ENCODE data around the gene ARHGAP33. TPM values are rescaled to one million over a fixed set of nuclear protein-coding genes. Genes with fewer than 3 reads are reported as not detected.
A peak's percentile ranks its signal among the peaks of the same experiment; 100 is the strongest.

ARHGAP33 gene
- total RNA-seq, 4 donors from 2014 or later, result 4.2 to 16.0 (median 13.0) TPM

DNA sequence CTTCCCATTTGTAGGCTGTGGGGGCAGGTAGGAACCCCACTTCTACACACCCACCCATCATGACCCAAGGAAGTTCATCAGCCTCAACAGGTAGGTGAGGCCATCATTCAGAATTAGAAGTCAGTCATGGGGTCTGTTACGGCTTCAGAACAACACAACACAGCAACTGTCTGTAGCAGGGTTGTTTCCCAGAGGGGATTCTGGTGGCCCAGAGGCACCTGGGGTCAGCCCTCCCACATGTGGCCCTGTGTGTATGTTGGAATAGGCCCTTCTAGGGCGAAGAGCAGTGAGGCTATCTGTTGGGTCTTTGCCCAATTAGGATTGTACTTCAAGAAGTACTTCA, 36.5 kb upstream of the ARHGAP33 start:
- Histone ChIP-seq H3K36me3 (peaks cover 22 to 29% of the 10 kb centered on the region in 2 donors), H3K4me3 (replicated peaks in 1 of 3) (no peak overlapping the region), H3K4me1 (peaks cover 15% of the 10 kb centered on the region in 2 donors), H3K27me3 (no peaks in the 10 kb centered on the region), H3K9me3 (no peaks in the 10 kb centered on the region), H3K27ac (no peak overlapping the region)
- no peak for DNase-seq
- TF ChIP-seq, protein P1, sequence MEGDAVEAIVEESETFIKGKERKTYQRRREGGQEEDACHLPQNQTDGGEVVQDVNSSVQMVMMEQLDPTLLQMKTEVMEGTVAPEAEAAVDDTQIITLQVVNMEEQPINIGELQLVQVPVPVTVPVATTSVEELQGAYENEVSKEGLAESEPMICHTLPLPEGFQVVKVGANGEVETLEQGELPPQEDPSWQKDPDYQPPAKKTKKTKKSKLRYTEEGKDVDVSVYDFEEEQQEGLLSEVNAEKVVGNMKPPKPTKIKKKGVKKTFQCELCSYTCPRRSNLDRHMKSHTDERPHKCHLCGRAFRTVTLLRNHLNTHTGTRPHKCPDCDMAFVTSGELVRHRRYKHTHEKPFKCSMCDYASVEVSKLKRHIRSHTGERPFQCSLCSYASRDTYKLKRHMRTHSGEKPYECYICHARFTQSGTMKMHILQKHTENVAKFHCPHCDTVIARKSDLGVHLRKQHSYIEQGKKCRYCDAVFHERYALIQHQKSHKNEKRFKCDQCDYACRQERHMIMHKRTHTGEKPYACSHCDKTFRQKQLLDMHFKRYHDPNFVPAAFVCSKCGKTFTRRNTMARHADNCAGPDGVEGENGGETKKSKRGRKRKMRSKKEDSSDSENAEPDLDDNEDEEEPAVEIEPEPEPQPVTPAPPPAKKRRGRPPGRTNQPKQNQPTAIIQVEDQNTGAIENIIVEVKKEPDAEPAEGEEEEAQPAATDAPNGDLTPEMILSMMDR (IDR thresholded peaks at IDR 0.05), result no peak
- no peak for TF ChIP-seq POLR2A (IDR thresholded peaks at IDR 0.05)
- intact Hi-C loops (cut with DNase I), result no loop called here
- WGBS, 2 donors, result 100% methylated on average over 1 to 2 of the region's 2 CpGs

DNA sequence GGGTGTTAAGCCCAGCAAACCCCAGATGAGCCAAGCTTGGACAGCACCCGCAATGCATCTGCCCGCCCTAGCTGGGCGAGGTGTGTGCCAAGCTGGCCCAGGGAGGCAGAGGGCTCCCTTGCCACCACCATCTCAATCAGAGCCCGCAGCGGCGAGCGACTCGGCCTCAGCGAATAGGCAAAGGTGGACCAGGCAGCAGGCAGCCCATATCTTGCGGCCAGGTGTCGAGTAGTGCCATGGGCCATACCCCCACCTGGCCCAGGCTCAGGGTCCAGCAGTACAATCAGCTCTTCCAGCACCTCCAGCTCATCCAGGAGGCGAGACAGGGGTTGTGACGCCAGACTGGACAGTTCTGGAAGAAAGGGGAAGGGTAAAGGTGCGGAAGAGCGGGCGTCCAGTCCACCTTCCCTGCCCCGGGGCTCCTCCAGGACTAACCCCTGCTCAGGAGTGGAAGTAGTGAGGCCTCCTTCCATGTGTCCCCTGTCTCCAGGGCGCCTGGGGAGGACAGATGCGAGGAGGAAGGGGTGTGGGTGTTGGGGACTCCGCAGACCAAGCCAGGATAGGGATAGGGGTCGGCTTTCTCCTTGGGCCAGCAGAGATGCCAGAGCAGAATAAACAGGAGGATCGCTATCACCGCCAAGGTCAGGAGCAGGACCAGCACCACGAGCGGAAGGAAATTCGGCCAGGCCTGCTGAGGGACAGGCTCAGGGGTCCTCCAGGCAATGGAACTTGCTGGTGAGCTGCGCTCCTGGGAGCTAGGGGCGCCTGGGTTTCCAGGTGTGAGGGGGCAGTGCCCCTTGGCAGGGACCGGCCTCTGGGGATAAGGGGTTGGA, 35.9 kb upstream of the ARHGAP33 start:
- no peak for DNase-seq
- peaks cover 22 to 31% of the 10 kb centered on the region in 2 donors for H3K36me3 ChIP-seq
- H3K4me1 ChIP-seq, result peaks cover 20 to 21% of the 10 kb centered on the region in 2 donors
- peak overlapping the region in 1 of 3 donors; percentile 45 for H3K4me3 ChIP-seq (replicated peaks in 1 of 3)
- 73 to 86% methylated on average over 20 to 26 of the region's 29 CpGs for WGBS, 2 donors
- H3K27me3 ChIP-seq, result no peaks in the 10 kb centered on the region
- peak overlapping the region in 1 of 3 donors; percentile 48 for H3K27ac ChIP-seq
- intact Hi-C loops (cut with DNase I), result no loop called here
- H3K9me3 ChIP-seq, result no peaks in the 10 kb centered on the region
- no peak for TF ChIP-seq POLR2A (IDR thresholded peaks at IDR 0.05)
- TF ChIP-seq, protein P1 (IDR thresholded peaks at IDR 0.05), result no peak

DNA sequence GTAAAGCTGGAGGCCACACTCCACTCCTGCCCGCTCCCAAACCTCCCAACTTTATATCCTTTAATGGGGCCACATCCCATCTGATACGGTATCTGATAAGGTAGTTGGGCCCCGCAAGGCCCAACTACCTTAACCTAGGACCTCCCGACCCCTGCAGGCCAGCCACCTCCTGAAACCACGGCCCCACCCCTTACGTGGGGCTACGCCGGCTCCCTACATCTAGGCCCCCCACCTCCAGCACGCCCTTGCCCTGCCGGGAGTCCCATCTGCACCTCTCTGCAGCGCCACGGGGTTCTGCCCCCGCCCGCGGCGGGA, 35.3 kb upstream of the ARHGAP33 start:
- Histone ChIP-seq H3K36me3 (peaks cover 22 to 31% of the 10 kb centered on the region in 2 donors), H3K4me1 (peaks cover 20 to 24% of the 10 kb centered on the region in 2 donors), H3K4me3 (replicated peaks in 1 of 3) (peak overlapping the region in 2 of 3 donors; percentile 45 to 73), H3K27ac (peak overlapping the region in 2 of 3 donors; percentile 29 to 48), H3K9me3 (no peaks in the 10 kb centered on the region), H3K27me3 (no peaks in the 10 kb centered on the region)
- intact Hi-C loops (cut with DNase I), result no loop called here
- WGBS, 2 donors, result 3 to 20% methylated on average over 3 to 16 of the region's 16 CpGs
- TF ChIP-seq, protein P1 (IDR thresholded peaks at IDR 0.05), result no peak
- no peak for TF ChIP-seq POLR2A (IDR thresholded peaks at IDR 0.05)
- no peak for DNase-seq

DNA sequence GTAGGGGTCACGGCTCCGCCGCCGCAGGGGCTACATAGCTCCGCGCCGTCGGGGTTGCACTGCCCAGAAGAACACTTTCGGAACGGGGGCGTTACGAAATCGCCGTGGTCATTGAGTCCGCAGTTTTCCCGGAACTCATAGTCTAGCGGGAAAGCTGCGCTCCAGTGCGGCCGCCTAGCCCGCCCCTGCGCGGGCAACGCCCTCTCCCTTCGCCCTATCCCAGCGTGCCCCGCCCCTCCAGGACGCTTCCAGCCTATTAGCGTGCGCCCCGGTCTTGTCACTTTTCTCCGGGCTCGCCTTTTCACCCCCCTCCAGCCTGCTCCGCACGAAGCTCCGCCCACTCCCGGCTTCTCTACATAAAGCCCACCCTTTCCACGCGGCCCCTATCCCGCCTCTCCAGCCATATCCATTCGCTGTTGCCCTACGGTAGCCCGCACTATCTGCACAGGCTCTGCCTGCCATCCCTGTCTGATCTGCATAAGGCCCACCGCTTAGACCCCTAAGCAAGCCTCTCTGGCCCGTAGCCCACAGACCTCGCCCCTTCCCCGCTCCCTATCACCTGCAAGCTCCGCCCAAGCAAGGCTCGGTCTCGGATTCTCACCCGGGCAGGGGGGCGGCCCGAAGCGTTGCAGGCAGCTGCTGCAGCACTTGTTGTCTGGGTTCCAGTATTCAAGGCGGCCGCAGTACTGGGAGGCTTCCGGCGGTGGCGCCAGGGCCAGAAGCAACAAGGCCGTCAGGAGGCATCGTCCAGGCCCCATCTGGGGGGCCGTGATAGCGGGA, 34.8 kb upstream of the ARHGAP33 start:
- peak overlapping the region in 2 of 3 donors; percentile 45 to 73 for H3K4me3 ChIP-seq (replicated peaks in 1 of 3)
- peak overlapping the region; percentile 25 to 48 (median 29) for H3K27ac ChIP-seq
- no peak for TF ChIP-seq POLR2A (IDR thresholded peaks at IDR 0.05)
- TF ChIP-seq, protein P1 (IDR thresholded peaks at IDR 0.05), result no peak
- no peaks in the 10 kb centered on the region for H3K27me3 ChIP-seq
- WGBS, 2 donors, result 1 to 2% methylated on average over 27 to 47 of the region's 63 CpGs
- peaks cover 21 to 27% of the 10 kb centered on the region in 2 donors for H3K36me3 ChIP-seq
- peaks cover 20 to 24% of the 10 kb centered on the region in 2 donors for H3K4me1 ChIP-seq
- H3K9me3 ChIP-seq, result no peaks in the 10 kb centered on the region
- DNase-seq, result peak; percentile 99
- intact Hi-C loops (cut with DNase I), result no loop called here

DNA sequence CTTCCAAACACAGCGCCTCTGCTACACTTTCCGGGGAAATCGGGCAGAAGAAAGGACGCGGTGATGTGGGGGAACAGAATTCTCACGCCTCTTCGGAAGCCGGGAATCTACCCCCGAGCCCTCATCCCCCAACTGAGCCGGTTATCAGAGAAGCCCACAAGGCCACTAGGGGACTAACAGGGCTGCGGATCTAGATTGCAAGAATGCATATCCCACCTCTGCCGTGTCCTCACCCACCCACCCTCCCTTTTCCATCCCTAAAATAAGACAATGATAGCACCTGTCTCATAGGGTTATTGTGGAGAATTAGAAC, 34.2 kb upstream of the ARHGAP33 start:
- Histone ChIP-seq H3K9me3 (no peaks in the 10 kb centered on the region), H3K4me1 (peaks cover 24 to 28% of the 10 kb centered on the region in 2 donors), H3K4me3 (replicated peaks in 1 of 3) (peak overlapping the region in 1 of 3 donors; percentile 45), H3K27ac (peak overlapping the region in 2 of 3 donors; percentile 25 to 46), H3K36me3 (peaks cover 18 to 26% of the 10 kb centered on the region in 2 donors), H3K27me3 (no peaks in the 10 kb centered on the region)
- DNase-seq, result no peak
- no peak for TF ChIP-seq POLR2A (IDR thresholded peaks at IDR 0.05)
- TF ChIP-seq, protein P1 (IDR thresholded peaks at IDR 0.05), result no peak
- WGBS, 2 donors, result 9 to 10% methylated on average over 12 of the region's 12 CpGs
- intact Hi-C loops (cut with DNase I), result no loop called here

Data from thyroid gland (tissue), 4 donors.